ENCODE results near the gene SMYD3.

SMYD3 gene

GRCh38 chr1:246319083-246319714, 187.9 kb downstream of the SMYD3 start:
- Histone ChIP-seq H3K79me2 (ENCODE audit: insufficient read depth, low read depth) (no peaks in the 10 kb centered on the region), H3K4me1 (ENCODE audit: low read depth, poor library complexity, severe bottlenecking) (no peaks in the 10 kb centered on the region), H3K9ac (no peak overlapping the region), H3K4me3 (IDR thresholded peaks at IDR 0.05; ENCODE audit: insufficient read depth, low read depth, low read length) (no peak overlapping the region), H3K4me2 (no peak overlapping the region), H3K36me3 (ENCODE audit: insufficient read depth) (no peaks in the 10 kb centered on the region), H3K27ac (no peak overlapping the region), H3K27me3 (ENCODE audit: insufficient read depth, low read depth) (no peaks in the 10 kb centered on the region), H4K20me1 (ENCODE audit: insufficient read depth) (no peaks in the 10 kb centered on the region), H2AFZ (ENCODE audit: low read depth) (no peak overlapping the region)
- TF ChIP-seq, protein P1, sequence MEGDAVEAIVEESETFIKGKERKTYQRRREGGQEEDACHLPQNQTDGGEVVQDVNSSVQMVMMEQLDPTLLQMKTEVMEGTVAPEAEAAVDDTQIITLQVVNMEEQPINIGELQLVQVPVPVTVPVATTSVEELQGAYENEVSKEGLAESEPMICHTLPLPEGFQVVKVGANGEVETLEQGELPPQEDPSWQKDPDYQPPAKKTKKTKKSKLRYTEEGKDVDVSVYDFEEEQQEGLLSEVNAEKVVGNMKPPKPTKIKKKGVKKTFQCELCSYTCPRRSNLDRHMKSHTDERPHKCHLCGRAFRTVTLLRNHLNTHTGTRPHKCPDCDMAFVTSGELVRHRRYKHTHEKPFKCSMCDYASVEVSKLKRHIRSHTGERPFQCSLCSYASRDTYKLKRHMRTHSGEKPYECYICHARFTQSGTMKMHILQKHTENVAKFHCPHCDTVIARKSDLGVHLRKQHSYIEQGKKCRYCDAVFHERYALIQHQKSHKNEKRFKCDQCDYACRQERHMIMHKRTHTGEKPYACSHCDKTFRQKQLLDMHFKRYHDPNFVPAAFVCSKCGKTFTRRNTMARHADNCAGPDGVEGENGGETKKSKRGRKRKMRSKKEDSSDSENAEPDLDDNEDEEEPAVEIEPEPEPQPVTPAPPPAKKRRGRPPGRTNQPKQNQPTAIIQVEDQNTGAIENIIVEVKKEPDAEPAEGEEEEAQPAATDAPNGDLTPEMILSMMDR (conservative IDR thresholded peaks at IDR 0.05; ENCODE audit: low read depth, low read length) = no peak

GRCh38 chr1:246318622-246319021, 188.5 kb downstream of the SMYD3 start:
- TF ChIP-seq, protein P1 (conservative IDR thresholded peaks at IDR 0.05; ENCODE audit: low read depth, low read length) = no peak
- H3K27ac ChIP-seq = no peak overlapping the region
- no peak overlapping the region for H2AFZ ChIP-seq (ENCODE audit: low read depth)

DNA sequence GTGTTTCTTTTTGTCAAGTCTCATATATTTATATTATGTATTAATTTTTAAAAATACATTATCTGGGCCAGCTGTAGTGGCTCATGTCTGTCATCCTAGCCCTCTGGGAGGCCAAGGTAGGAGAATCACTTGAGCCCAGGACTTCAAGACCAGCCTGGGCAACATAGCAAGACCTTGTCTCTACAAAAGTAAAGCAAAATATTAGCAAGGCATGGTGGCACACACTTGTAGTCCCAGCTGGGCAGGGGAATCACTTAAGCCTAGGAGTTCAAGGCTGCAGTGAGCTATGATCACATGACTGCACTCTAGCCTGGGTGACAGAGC, 189.1 kb downstream of the SMYD3 start:
- H3K27ac ChIP-seq = no peak overlapping the region
- H3K4me1 ChIP-seq (ENCODE audit: low read depth, poor library complexity, severe bottlenecking) = no peaks in the 10 kb centered on the region
- TF ChIP-seq, protein P1 (conservative IDR thresholded peaks at IDR 0.05; ENCODE audit: low read depth, low read length) = no peak
- H4K20me1 ChIP-seq (ENCODE audit: insufficient read depth) = no peaks in the 10 kb centered on the region
- H3K4me3 ChIP-seq (IDR thresholded peaks at IDR 0.05; ENCODE audit: insufficient read depth, low read depth, low read length) = no peak overlapping the region
- H3K27me3 ChIP-seq (ENCODE audit: insufficient read depth, low read depth) = no peaks in the 10 kb centered on the region
- H3K9ac ChIP-seq = no peak overlapping the region
- no peaks in the 10 kb centered on the region for H3K36me3 ChIP-seq (ENCODE audit: insufficient read depth)
- H3K4me2 ChIP-seq = no peak overlapping the region
- H2AFZ ChIP-seq (ENCODE audit: low read depth) = no peak overlapping the region
- H3K79me2 ChIP-seq (ENCODE audit: insufficient read depth, low read depth) = no peaks in the 10 kb centered on the region

More at GRCh38 chr1:246318622-246319021, 188.5 kb downstream of the SMYD3 start:
- Histone ChIP-seq H3K4me2 (no peak overlapping the region), H3K27me3 (ENCODE audit: insufficient read depth, low read depth) (no peaks in the 10 kb centered on the region), H3K9ac (no peak overlapping the region), H3K4me3 (IDR thresholded peaks at IDR 0.05; ENCODE audit: insufficient read depth, low read depth, low read length) (no peak overlapping the region), H3K4me1 (ENCODE audit: low read depth, poor library complexity, severe bottlenecking) (no peaks in the 10 kb centered on the region), H3K36me3 (ENCODE audit: insufficient read depth) (no peaks in the 10 kb centered on the region), H4K20me1 (ENCODE audit: insufficient read depth) (no peaks in the 10 kb centered on the region), H3K79me2 (ENCODE audit: insufficient read depth, low read depth) (no peaks in the 10 kb centered on the region)

GRCh38 chr1:246317332-246318035, 189.6 kb downstream of the SMYD3 start:
- Histone ChIP-seq H3K4me1 (ENCODE audit: low read depth, poor library complexity, severe bottlenecking) (no peaks in the 10 kb centered on the region), H3K4me3 (IDR thresholded peaks at IDR 0.05; ENCODE audit: insufficient read depth, low read depth, low read length) (no peak overlapping the region), H3K9ac (no peak overlapping the region), H3K27ac (no peak overlapping the region), H3K36me3 (ENCODE audit: insufficient read depth) (no peaks in the 10 kb centered on the region), H3K27me3 (ENCODE audit: insufficient read depth, low read depth) (no peaks in the 10 kb centered on the region), H2AFZ (ENCODE audit: low read depth) (no peak overlapping the region), H3K79me2 (ENCODE audit: insufficient read depth, low read depth) (no peaks in the 10 kb centered on the region), H3K4me2 (no peak overlapping the region), H4K20me1 (ENCODE audit: insufficient read depth) (no peaks in the 10 kb centered on the region)
- TF ChIP-seq, protein P1 (conservative IDR thresholded peaks at IDR 0.05; ENCODE audit: low read depth, low read length) = no peak
